PC-3 (cell line): ENCODE data around the gene CCDC78.

ENCODE experiments used
- EZH2 ChIP-seq: fragments of 300-600 bp; sonication (generic); IDR thresholded peaks from one replicate; pipeline ENCODE4 v1.6.1; 2017; ENCODE audit warnings: antibody characterized with exemption, mild to moderate bottlenecking, low read length; ENCODE audit not compliant: unreplicated experiment
- EZH2phosphoT487 ChIP-seq: fragments of 300-600 bp; sonication (generic); IDR thresholded peaks from 2 replicates; pipeline ENCODE4 v1.6.1; 2018; ENCODE audit warnings: mild to moderate bottlenecking, antibody characterized with exemption, low read length, borderline replicate concordance
- TF ChIP-seq, protein P1 (sequence below): fragments of 300-600 bp; sonication (generic); conservative IDR thresholded peaks from 2 replicates; pipeline ENCODE4 v1.5.1; 2017; ENCODE audit warnings: antibody characterized with exemption, low read depth, mild to moderate bottlenecking, low read length

DNA sequence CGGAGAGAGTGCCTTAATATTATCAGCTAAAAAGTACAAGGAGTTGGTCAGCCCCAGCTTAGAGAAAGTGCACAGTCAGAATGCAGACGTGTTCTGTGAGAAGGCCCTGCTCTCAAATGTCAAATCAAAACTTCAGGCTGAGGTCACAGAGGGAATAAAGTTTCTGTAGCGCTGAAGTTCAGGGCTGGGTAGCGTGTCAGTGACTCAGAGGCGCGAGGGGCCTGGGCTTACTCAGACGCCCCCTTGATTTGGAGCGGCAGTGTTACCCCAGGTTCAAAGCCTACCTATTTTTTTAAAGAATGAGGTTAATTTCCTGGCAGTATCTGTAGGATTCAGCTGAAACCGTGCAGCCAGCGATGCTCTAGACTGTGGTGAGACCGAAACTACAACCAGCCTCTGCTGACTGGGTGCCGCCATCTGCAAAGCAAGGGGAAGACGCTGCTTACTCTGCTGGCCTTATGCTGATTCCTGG lies 9.8 kb upstream of the CCDC78 start:
- TF ChIP-seq, protein P1, sequence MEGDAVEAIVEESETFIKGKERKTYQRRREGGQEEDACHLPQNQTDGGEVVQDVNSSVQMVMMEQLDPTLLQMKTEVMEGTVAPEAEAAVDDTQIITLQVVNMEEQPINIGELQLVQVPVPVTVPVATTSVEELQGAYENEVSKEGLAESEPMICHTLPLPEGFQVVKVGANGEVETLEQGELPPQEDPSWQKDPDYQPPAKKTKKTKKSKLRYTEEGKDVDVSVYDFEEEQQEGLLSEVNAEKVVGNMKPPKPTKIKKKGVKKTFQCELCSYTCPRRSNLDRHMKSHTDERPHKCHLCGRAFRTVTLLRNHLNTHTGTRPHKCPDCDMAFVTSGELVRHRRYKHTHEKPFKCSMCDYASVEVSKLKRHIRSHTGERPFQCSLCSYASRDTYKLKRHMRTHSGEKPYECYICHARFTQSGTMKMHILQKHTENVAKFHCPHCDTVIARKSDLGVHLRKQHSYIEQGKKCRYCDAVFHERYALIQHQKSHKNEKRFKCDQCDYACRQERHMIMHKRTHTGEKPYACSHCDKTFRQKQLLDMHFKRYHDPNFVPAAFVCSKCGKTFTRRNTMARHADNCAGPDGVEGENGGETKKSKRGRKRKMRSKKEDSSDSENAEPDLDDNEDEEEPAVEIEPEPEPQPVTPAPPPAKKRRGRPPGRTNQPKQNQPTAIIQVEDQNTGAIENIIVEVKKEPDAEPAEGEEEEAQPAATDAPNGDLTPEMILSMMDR, result no peak
- TF ChIP-seq EZH2 (no peak), EZH2phosphoT487 (no peak)
